GM12874 (cell line): ENCODE data around the gene LRMDA.

Experiments used
- CTCF ChIP-seq: IDR thresholded peaks from 2 replicates; pipeline ENCODE4 v1.5.1; 2011; ENCODE audit warnings: low read depth, mild to moderate bottlenecking, control low read depth, low read length, moderate library complexity; ENCODE audit not compliant: insufficient read depth

LRMDA gene

GRCh38 chr10:76115471-76116155 lies 684.2 kb downstream of the LRMDA start:
- no peak for TF ChIP-seq CTCF

GRCh38 chr10:76116523-76116922 lies 685.1 kb downstream of the LRMDA start:
- TF ChIP-seq CTCF, result no peak

GRCh38 chr10:76117949-76118348 lies 686.5 kb downstream of the LRMDA start:
- no peak for TF ChIP-seq CTCF

- TF ChIP-seq CTCF, result no peak
Observed at GRCh38 chr10:76119036-76119435, 687.6 kb downstream of the LRMDA start.

- no peak for TF ChIP-seq CTCF
Observed at GRCh38 chr10:76119515-76119914, 688.1 kb downstream of the LRMDA start.

GRCh38 chr10:76122056-76122455 lies 690.6 kb downstream of the LRMDA start:
- no peak for TF ChIP-seq CTCF

- no peak for TF ChIP-seq CTCF
Observed at GRCh38 chr10:76124280-76124679, 692.9 kb downstream of the LRMDA start.
